ENCODE data around the gene PNRC2.

DNA sequence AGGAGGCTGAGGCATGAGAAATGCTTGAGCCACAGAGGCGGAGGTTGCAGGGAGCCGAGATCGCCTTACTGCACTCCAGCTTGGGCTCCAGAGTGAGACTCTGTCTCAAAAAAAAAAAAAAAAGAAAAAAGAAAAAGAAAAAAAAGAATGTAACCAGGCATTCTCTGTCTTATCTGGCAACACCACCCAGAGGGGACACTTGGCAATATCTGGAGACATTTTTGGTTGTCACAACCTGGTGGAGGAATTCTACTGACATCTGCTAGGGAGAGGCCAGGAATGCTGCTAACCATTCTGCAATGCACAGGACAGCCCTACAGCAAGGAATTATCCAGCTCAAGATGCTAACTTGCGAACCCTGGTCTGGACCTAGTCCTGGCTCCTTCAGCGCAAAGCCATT lies 44.2 kb upstream of the PNRC2 start:
- TF ChIP-seq POLR2A (IDR thresholded peaks at IDR 0.05), result no peak
- TF ChIP-seq, protein P1, sequence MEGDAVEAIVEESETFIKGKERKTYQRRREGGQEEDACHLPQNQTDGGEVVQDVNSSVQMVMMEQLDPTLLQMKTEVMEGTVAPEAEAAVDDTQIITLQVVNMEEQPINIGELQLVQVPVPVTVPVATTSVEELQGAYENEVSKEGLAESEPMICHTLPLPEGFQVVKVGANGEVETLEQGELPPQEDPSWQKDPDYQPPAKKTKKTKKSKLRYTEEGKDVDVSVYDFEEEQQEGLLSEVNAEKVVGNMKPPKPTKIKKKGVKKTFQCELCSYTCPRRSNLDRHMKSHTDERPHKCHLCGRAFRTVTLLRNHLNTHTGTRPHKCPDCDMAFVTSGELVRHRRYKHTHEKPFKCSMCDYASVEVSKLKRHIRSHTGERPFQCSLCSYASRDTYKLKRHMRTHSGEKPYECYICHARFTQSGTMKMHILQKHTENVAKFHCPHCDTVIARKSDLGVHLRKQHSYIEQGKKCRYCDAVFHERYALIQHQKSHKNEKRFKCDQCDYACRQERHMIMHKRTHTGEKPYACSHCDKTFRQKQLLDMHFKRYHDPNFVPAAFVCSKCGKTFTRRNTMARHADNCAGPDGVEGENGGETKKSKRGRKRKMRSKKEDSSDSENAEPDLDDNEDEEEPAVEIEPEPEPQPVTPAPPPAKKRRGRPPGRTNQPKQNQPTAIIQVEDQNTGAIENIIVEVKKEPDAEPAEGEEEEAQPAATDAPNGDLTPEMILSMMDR (IDR thresholded peaks at IDR 0.05), result no peak

Data from Peyer's patch (tissue), 4 donors.